ENCODE measurements around the gene SLC2A13. TPM values are rescaled to one million over a fixed set of nuclear protein-coding genes. Genes with fewer than 3 reads are reported as not detected.

The SLC2A13 gene
- total and polyA plus RNA-seq, 2 experiments from 2014 or later: 10.4 to 13.8 TPM

GRCh38 chr12:40146800-40147797 lies 41.2 kb upstream of the SLC2A13 start:
- H3K27ac ChIP-seq: no peak overlapping the region
- no peaks in the 10 kb centered on the region for H3K9me3 ChIP-seq (ENCODE audit: low read depth)
- no peaks in the 10 kb centered on the region for H3K36me3 ChIP-seq
- no peaks in the 10 kb centered on the region for H3K27me3 ChIP-seq
- no peak overlapping the region for H3K4me3 ChIP-seq
- no peak for DNase-seq (ENCODE audit: low read depth in 1 of 2, low spot score in 1 of 2)
- H3K4me1 ChIP-seq (ENCODE audit: low read depth): no peaks in the 10 kb centered on the region
- TF ChIP-seq CTCF (IDR thresholded peaks at IDR 0.05; ENCODE audit: low read depth, low read length): no peak

GRCh38 chr12:40145896-40146295 lies 40.0 kb upstream of the SLC2A13 start:
- H3K27ac ChIP-seq: no peak overlapping the region
- no peaks in the 10 kb centered on the region for H3K27me3 ChIP-seq
- H3K4me1 ChIP-seq (ENCODE audit: low read depth): no peaks in the 10 kb centered on the region
- H3K9me3 ChIP-seq (ENCODE audit: low read depth): no peaks in the 10 kb centered on the region
- no peak overlapping the region for H3K4me3 ChIP-seq
- TF ChIP-seq CTCF (IDR thresholded peaks at IDR 0.05; ENCODE audit: low read depth, low read length): no peak
- no peak for DNase-seq (ENCODE audit: low read depth in 1 of 2, low spot score in 1 of 2)
- H3K36me3 ChIP-seq: no peaks in the 10 kb centered on the region

- no peak overlapping the region for H3K4me3 ChIP-seq
- no peak for DNase-seq (ENCODE audit: low read depth in 1 of 2, low spot score in 1 of 2)
- no peaks in the 10 kb centered on the region for H3K36me3 ChIP-seq
- H3K4me1 ChIP-seq (ENCODE audit: low read depth): no peaks in the 10 kb centered on the region
- no peaks in the 10 kb centered on the region for H3K27me3 ChIP-seq
- no peak for TF ChIP-seq CTCF (IDR thresholded peaks at IDR 0.05; ENCODE audit: low read depth, low read length)
- no peaks in the 10 kb centered on the region for H3K9me3 ChIP-seq (ENCODE audit: low read depth)
- H3K27ac ChIP-seq: no peak overlapping the region
Observed at GRCh38 chr12:40144023-40144422, 38.1 kb upstream of the SLC2A13 start.

- no peak overlapping the region for H3K27ac ChIP-seq
- TF ChIP-seq CTCF (IDR thresholded peaks at IDR 0.05; ENCODE audit: low read depth, low read length): no peak
- no peaks in the 10 kb centered on the region for H3K27me3 ChIP-seq
- no peak for DNase-seq (ENCODE audit: low read depth in 1 of 2, low spot score in 1 of 2)
- H3K4me1 ChIP-seq (ENCODE audit: low read depth): no peaks in the 10 kb centered on the region
- no peaks in the 10 kb centered on the region for H3K9me3 ChIP-seq (ENCODE audit: low read depth)
- H3K36me3 ChIP-seq: no peaks in the 10 kb centered on the region
- H3K4me3 ChIP-seq: no peak overlapping the region
Observed at GRCh38 chr12:40142001-40142744, 36.3 kb upstream of the SLC2A13 start.

GRCh38 chr12:40138526-40138925 lies 32.6 kb upstream of the SLC2A13 start:
- no peak for DNase-seq (ENCODE audit: low read depth in 1 of 2, low spot score in 1 of 2)
- H3K4me3 ChIP-seq: no peak overlapping the region
- no peaks in the 10 kb centered on the region for H3K4me1 ChIP-seq (ENCODE audit: low read depth)
- no peaks in the 10 kb centered on the region for H3K36me3 ChIP-seq
- no peaks in the 10 kb centered on the region for H3K9me3 ChIP-seq (ENCODE audit: low read depth)
- H3K27me3 ChIP-seq: no peaks in the 10 kb centered on the region
- TF ChIP-seq CTCF (IDR thresholded peaks at IDR 0.05; ENCODE audit: low read depth, low read length): no peak
- no peak overlapping the region for H3K27ac ChIP-seq
